K562 (cell line): ENCODE data around the gene IPP.

Source experiments
- ARNT ChIP-seq, 2 experiments: fragments of 450-650 bp; IDR thresholded peaks; 2 replicates each; pipeline ENCODE4 v1.6.1; 2016; ENCODE audit warnings: mild to moderate bottlenecking in 1 of 2
- CTCF ChIP-seq, 3 experiments: IDR thresholded peaks in 2 of 3; conservative IDR thresholded peaks in 1 of 3; 2 replicates each; pipeline ENCODE4 v1.5.1; 2011 to 2012; ENCODE audit warnings: low read length in 3 of 3, mild to moderate bottlenecking in 3 of 3, control low read depth in 2 of 3, improper control_type of control experiment in 1 of 3, inconsistent platforms in 1 of 3, low read depth in 1 of 3, mixed read lengths in 1 of 3, moderate library complexity in 1 of 3; ENCODE audit not compliant: insufficient read depth in 2 of 3
- CTCFL ChIP-seq: IDR thresholded peaks from 2 replicates; pipeline ENCODE4 v1.6.1; 2011; ENCODE audit warnings: borderline replicate concordance, low read depth, mild to moderate bottlenecking, moderate library complexity, low read length; ENCODE audit not compliant: insufficient read depth, poor library complexity, severe bottlenecking
- ETV5 ChIP-seq: sonication (generic); formaldehyde crosslinking; IDR thresholded peaks from 2 replicates; pipeline ENCODE4 v1.4.0; 2020; ENCODE audit warnings: low read depth, mild to moderate bottlenecking, missing genetic modification reagents
- HDGF ChIP-seq: fragments of 450-650 bp; IDR thresholded peaks from 2 replicates; pipeline ENCODE4 v1.6.1; 2016
- SRF ChIP-seq, 2 experiments: fragments of 250-450, 450-650 bp in 1 of 2; sonication (Bioruptor Pico) in 1 of 2; sonication (generic) in 1 of 2; formaldehyde crosslinking; IDR thresholded peaks; 2 replicates each; pipeline versions ENCODE4 v1.5.0 to v1.5.1; 2020 to 2022; ENCODE audit warnings: mild to moderate bottlenecking in 1 of 2, missing genetic modification reagents in 1 of 2
- TSC22D4 ChIP-seq: fragments of 450-650 bp; IDR thresholded peaks from 2 replicates; pipeline ENCODE4 v1.6.1; 2016; ENCODE audit warnings: missing genetic modification characterization, missing biosample characterization, control low read depth
- TF ChIP-seq, protein P1 (sequence below): sonication (generic); formaldehyde crosslinking; IDR thresholded peaks from 2 replicates; pipeline ENCODE4 v1.5.0; 2020; ENCODE audit warnings: missing genetic modification reagents
- TF ChIP-seq, protein P2 (sequence below): fragments of 250-450 bp; sonication (Bioruptor Pico); IDR thresholded peaks from 2 replicates; pipeline ENCODE4 v1.8.0; 2022; ENCODE audit warnings: moderate library complexity, mild to moderate bottlenecking, inconsistent platforms

DNA sequence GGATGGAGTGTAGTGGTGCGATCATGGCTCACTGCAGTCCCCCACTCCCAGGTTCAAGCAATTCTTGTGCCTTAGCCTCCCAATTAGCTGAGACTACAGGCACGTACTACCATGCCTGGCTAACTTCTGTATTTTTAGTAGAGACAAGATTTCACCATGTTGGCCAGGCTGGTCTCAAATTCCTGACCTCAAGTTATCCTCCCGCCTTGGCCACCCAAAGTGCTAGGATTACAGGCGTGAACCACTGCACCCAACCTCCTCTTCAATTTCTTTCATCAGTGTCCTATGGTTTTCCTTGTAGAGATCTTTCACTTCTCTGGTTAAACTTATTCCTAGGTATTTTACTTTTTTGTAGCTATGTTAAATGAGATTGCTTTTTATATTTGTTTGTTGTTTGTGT, 42.3 kb upstream of the IPP start:
- TF ChIP-seq CTCF (IDR thresholded peaks at IDR 0.05 in 2 of 3, conservative IDR thresholded peaks at IDR 0.05 in 1 of 3; ENCODE audit: insufficient read depth in 2 of 3, low read depth in 1 of 3, low read length in 3 of 3) (no peak), SRF (CRISPR knock-in tag; IDR thresholded peaks at IDR 0.05) (no peak), HDGF (no peak), ARNT (IDR thresholded peaks at IDR 0.05) (no peak), CTCFL (no peak), TSC22D4 (tag) (no peak), ETV5 (CRISPR knock-in tag) (no peak)
- TF ChIP-seq, protein P1, sequence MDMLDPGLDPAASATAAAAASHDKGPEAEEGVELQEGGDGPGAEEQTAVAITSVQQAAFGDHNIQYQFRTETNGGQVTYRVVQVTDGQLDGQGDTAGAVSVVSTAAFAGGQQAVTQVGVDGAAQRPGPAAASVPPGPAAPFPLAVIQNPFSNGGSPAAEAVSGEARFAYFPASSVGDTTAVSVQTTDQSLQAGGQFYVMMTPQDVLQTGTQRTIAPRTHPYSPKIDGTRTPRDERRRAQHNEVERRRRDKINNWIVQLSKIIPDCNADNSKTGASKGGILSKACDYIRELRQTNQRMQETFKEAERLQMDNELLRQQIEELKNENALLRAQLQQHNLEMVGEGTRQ (CRISPR knock-in tag), result no peak
- TF ChIP-seq, protein P2, sequence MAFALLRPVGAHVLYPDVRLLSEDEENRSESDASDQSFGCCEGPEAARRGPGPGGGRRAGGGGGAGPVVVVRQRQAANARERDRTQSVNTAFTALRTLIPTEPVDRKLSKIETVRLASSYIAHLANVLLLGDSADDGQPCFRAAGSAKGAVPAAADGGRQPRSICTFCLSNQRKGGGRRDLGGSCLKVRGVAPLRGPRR (CRISPR knock-in tag), result no peak
